Measurements from ENCODE around the gene PTPRN2.
"Not testable (repeated sequence)": the region's sequence is repeated elsewhere in the genome, so short reads cannot be mapped to it uniquely, and the experiment has no call there.

PTPRN2 gene

GRCh38 chr7:158420591-158421340 is 166.9 kb downstream of the PTPRN2 start:
- no peak for TF ChIP-seq CTCF (IDR thresholded peaks at IDR 0.05; ENCODE audit: insufficient read depth, missing control alignments)
- FAIRE-seq (no peak), DNase-seq (ENCODE audit: insufficient read length, low spot score) (no peak)

- no peak for TF ChIP-seq CTCF (IDR thresholded peaks at IDR 0.05; ENCODE audit: insufficient read depth, missing control alignments)
- FAIRE-seq (no peak), DNase-seq (ENCODE audit: insufficient read length, low spot score) (no peak)
Measured at GRCh38 chr7:158419238-158419785, 168.3 kb downstream of the PTPRN2 start.

- FAIRE-seq; DNase-seq (ENCODE audit: insufficient read length, low spot score): not testable (repeated sequence)
Measured at GRCh38 chr7:158418395-158418794, 169.2 kb downstream of the PTPRN2 start.

GRCh38 chr7:158416283-158416933 is 171.2 kb downstream of the PTPRN2 start:
- no peak for TF ChIP-seq CTCF (IDR thresholded peaks at IDR 0.05; ENCODE audit: insufficient read depth, missing control alignments)
- FAIRE-seq (no peak), DNase-seq (ENCODE audit: insufficient read length, low spot score) (no peak)

GRCh38 chr7:158415316-158415715 is 172.3 kb downstream of the PTPRN2 start:
- FAIRE-seq (no peak), DNase-seq (ENCODE audit: insufficient read length, low spot score) (no peak)
- no peak for TF ChIP-seq CTCF (IDR thresholded peaks at IDR 0.05; ENCODE audit: insufficient read depth, missing control alignments)

- no peak for FAIRE-seq
- no peak for DNase-seq (ENCODE audit: insufficient read length, low spot score)
- no peak for TF ChIP-seq CTCF (IDR thresholded peaks at IDR 0.05; ENCODE audit: insufficient read depth, missing control alignments)
Measured at GRCh38 chr7:158414486-158414961, 173.1 kb downstream of the PTPRN2 start.

- DNase-seq (ENCODE audit: insufficient read length, low spot score): no peak
- no peak for FAIRE-seq
Measured at GRCh38 chr7:158414002-158414401, 173.6 kb downstream of the PTPRN2 start.

More at GRCh38 chr7:158414002-158414401, 173.6 kb downstream of the PTPRN2 start:
- TF ChIP-seq CTCF (IDR thresholded peaks at IDR 0.05; ENCODE audit: insufficient read depth, missing control alignments): no peak
